Fibroblast of villous mesenchyme (primary cell): ENCODE measurements around the gene ZFYVE28. TPM values are rescaled to one million over a fixed set of nuclear protein-coding genes. Genes with fewer than 3 reads are reported as not detected.

Source experiments
- DNase-seq: peaks from one replicate; pipeline ENCODE4 v3.0.0-alpha.2; 2010; ENCODE audit warnings: low read depth
- H3K4me3 ChIP-seq: 2 replicates; pipeline ENCODE4 v1.5.1; 2011; ENCODE audit warnings: low read depth, mild to moderate bottlenecking, low read length
- CTCF ChIP-seq: IDR thresholded peaks from 2 replicates; pipeline ENCODE4 v1.5.1; 2012; ENCODE audit warnings: low read depth, mild to moderate bottlenecking, low read length; ENCODE audit not compliant: insufficient read depth
- total RNA-seq: library from RNA; depleted of rRNA; stranded (reverse); fragments of >200 nt; gene quantifications from 2 replicates; pipeline ENCODE4 v1.2.3, GENCODE V29; 2012

ZFYVE28 gene
- total RNA-seq, 1 donor: 12.1 TPM

GRCh38 chr4:2291705-2292645, 126.5 kb downstream of the ZFYVE28 start:
- no peak for DNase-seq
- H3K4me3 ChIP-seq: no peak overlapping the region
- no peak for TF ChIP-seq CTCF

GRCh38 chr4:2290974-2291704, 127.3 kb downstream of the ZFYVE28 start:
- no peak for DNase-seq
- H3K4me3 ChIP-seq: no peak overlapping the region
- no peak for TF ChIP-seq CTCF

GRCh38 chr4:2290488-2290887, 128.0 kb downstream of the ZFYVE28 start:
- TF ChIP-seq CTCF: no peak
- no peak overlapping the region for H3K4me3 ChIP-seq
- DNase-seq: no peak

GRCh38 chr4:2289955-2290333, 128.5 kb downstream of the ZFYVE28 start:
- DNase-seq: no peak
- H3K4me3 ChIP-seq: no peak overlapping the region

GRCh38 chr4:2289311-2289954, 129.0 kb downstream of the ZFYVE28 start:
- no peak for DNase-seq
- TF ChIP-seq CTCF: no peak
- H3K4me3 ChIP-seq: no peak overlapping the region

More at GRCh38 chr4:2289955-2290333, 128.5 kb downstream of the ZFYVE28 start:
- no peak for TF ChIP-seq CTCF

- no peak for TF ChIP-seq CTCF
- H3K4me3 ChIP-seq: no peak overlapping the region
- no peak for DNase-seq
Measured at GRCh38 chr4:2288051-2288541, 130.3 kb downstream of the ZFYVE28 start.
